H9 (cell line): Measurements from ENCODE around the gene C15orf61. TPM values are rescaled to one million over a fixed set of nuclear protein-coding genes. Genes with fewer than 3 reads are reported as not detected.

ENCODE experiments used
- DNase-seq: peaks from one replicate; pipeline ENCODE4 v3.0.0-alpha.2; 2017
- H2AFZ ChIP-seq: one replicate; pipeline ENCODE4 v1.6.1; 2013; ENCODE audit warnings: mild to moderate bottlenecking, low read length, control low read depth, moderate library complexity
- H2AK5ac ChIP-seq: 2 replicates; pipeline ENCODE4 v1.6.1; 2013; ENCODE audit warnings: low read length, control low read depth, mixed read lengths; ENCODE audit not compliant: insufficient read length
- H2BK120ac ChIP-seq: one replicate; pipeline ENCODE4 v1.6.1; 2013; ENCODE audit warnings: low read depth, mild to moderate bottlenecking, low read length, control low read depth, inconsistent platforms; ENCODE audit not compliant: poor library complexity, severe bottlenecking
- H2BK12ac ChIP-seq: 2 replicates; pipeline ENCODE4 v1.6.1; 2013; ENCODE audit warnings: low read length, control low read depth, mixed read lengths, low read depth; ENCODE audit not compliant: insufficient read length
- H2BK15ac ChIP-seq: 2 replicates; pipeline ENCODE4 v1.6.1; 2013; ENCODE audit warnings: low read depth, low read length, control low read depth
- H2BK20ac ChIP-seq: one replicate; pipeline ENCODE4 v1.6.1; 2013; ENCODE audit warnings: low read depth, mild to moderate bottlenecking, low read length, control low read depth, inconsistent platforms; ENCODE audit not compliant: poor library complexity, severe bottlenecking
- H2BK5ac ChIP-seq: 2 replicates; pipeline ENCODE4 v1.6.1; 2013; ENCODE audit warnings: low read length, control low read depth, mixed read lengths; ENCODE audit not compliant: insufficient read length
- H3K14ac ChIP-seq: 2 replicates; pipeline ENCODE4 v1.6.1; 2013; ENCODE audit warnings: low read length, control low read depth; ENCODE audit not compliant: insufficient read depth
- H3K18ac ChIP-seq: 2 replicates; pipeline ENCODE4 v1.6.1; 2013; ENCODE audit warnings: low read depth, mild to moderate bottlenecking, mixed read lengths, low read length, control low read depth; ENCODE audit not compliant: insufficient read length
- H3K23ac ChIP-seq: 2 replicates; pipeline ENCODE4 v1.6.1; 2013; ENCODE audit warnings: low read length, control low read depth, mixed read lengths, low read depth; ENCODE audit not compliant: insufficient read length
- H3K23me2 ChIP-seq: 2 replicates; pipeline ENCODE4 v1.6.1; 2013; ENCODE audit warnings: low read depth, mild to moderate bottlenecking, mixed read lengths, low read length, control low read depth; ENCODE audit not compliant: insufficient read length, poor library complexity, severe bottlenecking
- H3K27ac ChIP-seq: 2 replicates; pipeline ENCODE4 v1.5.1; 2013; ENCODE audit warnings: low read length, control low read depth, mixed read lengths, low read depth; ENCODE audit not compliant: insufficient read length
- H3K27me3 ChIP-seq: 2 replicates; pipeline ENCODE4 v1.6.1; 2013; ENCODE audit warnings: low read length, control low read depth, inconsistent platforms; ENCODE audit not compliant: insufficient read depth
- H3K4ac ChIP-seq: 2 replicates; pipeline ENCODE4 v1.6.1; 2013; ENCODE audit warnings: low read depth, mild to moderate bottlenecking, control low read depth, inconsistent platforms, low read length, moderate library complexity
- H3K4me1 ChIP-seq: 2 replicates; pipeline ENCODE4 v1.6.1; 2013; ENCODE audit warnings: low read length, control low read depth, inconsistent platforms; ENCODE audit not compliant: insufficient read depth
- H3K4me2 ChIP-seq: 2 replicates; pipeline ENCODE4 v1.6.1; 2013; ENCODE audit warnings: low read length, control low read depth, mixed read lengths; ENCODE audit not compliant: insufficient read length, insufficient read depth
- H3K56ac ChIP-seq: 2 replicates; pipeline ENCODE4 v1.6.1; 2013; ENCODE audit warnings: low read depth, mild to moderate bottlenecking, mixed read lengths, low read length, control low read depth; ENCODE audit not compliant: insufficient read length
- H3K79me1 ChIP-seq: 2 replicates; pipeline ENCODE4 v1.6.1; 2013; ENCODE audit warnings: low read depth, mild to moderate bottlenecking, moderate library complexity, low read length, control low read depth, inconsistent platforms; ENCODE audit not compliant: insufficient read depth, poor library complexity, severe bottlenecking
- H3K79me2 ChIP-seq: 2 replicates; pipeline ENCODE4 v1.6.1; 2013; ENCODE audit warnings: low read length, control low read depth, inconsistent platforms; ENCODE audit not compliant: insufficient read depth
- H3K9ac ChIP-seq: 2 replicates; pipeline ENCODE4 v1.6.1; 2013; ENCODE audit warnings: low read length, control low read depth, mixed read lengths; ENCODE audit not compliant: insufficient read length; ENCODE audit errors: extremely low read depth
- H3K9me3 ChIP-seq: one replicate; pipeline ENCODE4 v1.6.1; 2013; ENCODE audit warnings: low read depth, low read length, inconsistent platforms; ENCODE audit not compliant: control insufficient read depth
- H3T11ph ChIP-seq: one replicate; pipeline ENCODE4 v1.6.1; 2013; ENCODE audit warnings: mild to moderate bottlenecking, low read length, control low read depth, inconsistent platforms
- H4K20me1 ChIP-seq: one replicate; pipeline ENCODE4 v1.6.1; 2013; ENCODE audit not compliant: control insufficient read depth, insufficient read length, insufficient read depth
- H4K5ac ChIP-seq: 2 replicates; pipeline ENCODE4 v1.6.1; 2013; ENCODE audit warnings: low read depth, mild to moderate bottlenecking, mixed read lengths, low read length, control low read depth; ENCODE audit not compliant: insufficient read length
- H4K8ac ChIP-seq: replicated peaks from 2 replicates; pipeline ENCODE4 v1.6.1; 2013; ENCODE audit warnings: low read length, control low read depth, mixed read lengths, low read depth; ENCODE audit not compliant: insufficient read length
- H4K91ac ChIP-seq: 2 replicates; pipeline ENCODE4 v1.6.1; 2013; ENCODE audit warnings: low read depth, mild to moderate bottlenecking, moderate library complexity, mixed read lengths, low read length, control low read depth; ENCODE audit not compliant: insufficient read length
- H3K27ac Mint-ChIP-seq, 3 experiments: 2 replicates in 2 of 3; 3 replicates in 1 of 3; pipeline ENCODE4 v1.8.0; 2020 to 2021; ENCODE audit warnings: mixed read lengths in 3 of 3, mild to moderate bottlenecking in 1 of 3, moderate library complexity in 1 of 3
- H3K27me3 Mint-ChIP-seq: 2 replicates; pipeline ENCODE4 v1.8.0; 2021; ENCODE audit warnings: low read depth, mild to moderate bottlenecking, moderate library complexity, mixed read lengths
- H3K36me3 Mint-ChIP-seq, 3 experiments: 2 replicates in 2 of 3; 3 replicates in 1 of 3; pipeline ENCODE4 v1.8.0; 2020 to 2021; ENCODE audit warnings: low read depth in 3 of 3, mixed read lengths in 3 of 3; ENCODE audit not compliant: insufficient read depth in 1 of 3
- H3K4me1 Mint-ChIP-seq, 2 experiments: 2 replicates each; pipeline ENCODE4 v1.8.0; 2020; ENCODE audit warnings: mixed read lengths in 2 of 2
- H3K4me3 Mint-ChIP-seq, 2 experiments: 2 replicates in 1 of 2; 3 replicates in 1 of 2; pipeline ENCODE4 v1.8.0; 2020 to 2021; ENCODE audit warnings: mild to moderate bottlenecking in 2 of 2, mixed read lengths in 2 of 2, moderate library complexity in 1 of 2
- H3K9me3 Mint-ChIP-seq, 2 experiments: 2 replicates in 1 of 2; 3 replicates in 1 of 2; pipeline ENCODE4 v1.8.0; 2020; ENCODE audit warnings: mild to moderate bottlenecking in 2 of 2, mixed read lengths in 2 of 2, moderate library complexity in 1 of 2
- WGBS: extraction: QIAGEN DNeasy Blood & Tissue Kit; methylation state at CpG from one replicate; pipeline ENCODE4 v1.1.7; 2013; ENCODE audit warnings: missing lambda C conversion rate, low lambda C conversion rate, mixed read lengths; ENCODE audit not compliant: insufficient read length; ENCODE audit errors: extremely low coverage; 5-methylcytosine and 5-hydroxymethylcytosine counted together
- total RNA-seq: library from RNA; stranded (reverse); gene quantifications from 2 replicates; pipeline ENCODE4 v1.2.1, GENCODE V29; 2021
- TF ChIP-seq, protein P1 (sequence below): fragments of 200-600 bp; sonication (generic); conservative IDR thresholded peaks from 3 replicates; pipeline ENCODE4 v1.8.0; 2021; ENCODE audit warnings: antibody characterized with exemption, mild to moderate bottlenecking

C15orf61 gene
- total RNA-seq, 1 experiment from 2014 or later, result 2.6 TPM

DNA sequence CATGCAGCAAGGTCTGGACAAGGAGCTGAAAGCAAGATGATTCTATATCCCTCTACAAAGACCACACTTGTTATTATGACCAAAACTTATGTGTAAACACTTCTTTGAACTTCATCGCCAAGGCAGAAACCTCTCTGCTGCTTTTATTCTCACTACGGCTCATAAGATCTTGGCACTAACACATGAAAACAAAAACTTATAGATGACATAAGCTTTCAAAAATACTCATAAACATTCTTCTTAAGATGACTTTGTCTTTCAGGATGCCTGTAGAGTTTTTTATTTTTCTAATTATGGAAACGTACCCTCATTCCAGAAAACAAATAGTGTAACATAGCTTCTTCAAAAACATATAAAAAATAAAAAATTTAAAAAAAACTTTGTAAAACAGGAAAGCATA lies 12.5 kb upstream of the C15orf61 start:
- DNase-seq, result no peak
- Histone ChIP-seq H2BK20ac (no peak overlapping the region), H4K8ac (no peak overlapping the region), H3K14ac (no peak overlapping the region), H2BK120ac (no peak overlapping the region), H3T11ph (no peak overlapping the region), H2AFZ (no peak overlapping the region), H3K23ac (no peak overlapping the region), H4K91ac (no peak overlapping the region), H3K56ac (no peak overlapping the region), H2AK5ac (no peak overlapping the region), H3K4ac (no peak overlapping the region), H3K9ac (no peak overlapping the region), H3K79me2 (no peaks in the 10 kb centered on the region), H3K27me3 (no peaks in the 10 kb centered on the region), H3K27ac (no peak overlapping the region), H3K4me1 (no peaks in the 10 kb centered on the region; the same call in 1 of the 2 replicates), H3K23me2 (no peaks in the 10 kb centered on the region), H2BK12ac (no peak overlapping the region), H2BK5ac (no peak overlapping the region), H3K4me2 (no peak overlapping the region), H4K5ac (no peak overlapping the region), H4K20me1 (no peaks in the 10 kb centered on the region), H3K9me3 (no peaks in the 10 kb centered on the region), H3K18ac (no peak overlapping the region), H3K79me1 (no peaks in the 10 kb centered on the region), H2BK15ac (no peak overlapping the region)
- no peak overlapping the region for H3K4me3 Mint-ChIP-seq
- no peak overlapping the region for H3K27ac Mint-ChIP-seq
- H3K4me1 Mint-ChIP-seq, result peaks cover 4 to 5% of the 10 kb centered on the region in 2 experiments; a peak in 3 of 4 replicates
- no peaks in the 10 kb centered on the region for H3K9me3 Mint-ChIP-seq
- TF ChIP-seq, protein P1, sequence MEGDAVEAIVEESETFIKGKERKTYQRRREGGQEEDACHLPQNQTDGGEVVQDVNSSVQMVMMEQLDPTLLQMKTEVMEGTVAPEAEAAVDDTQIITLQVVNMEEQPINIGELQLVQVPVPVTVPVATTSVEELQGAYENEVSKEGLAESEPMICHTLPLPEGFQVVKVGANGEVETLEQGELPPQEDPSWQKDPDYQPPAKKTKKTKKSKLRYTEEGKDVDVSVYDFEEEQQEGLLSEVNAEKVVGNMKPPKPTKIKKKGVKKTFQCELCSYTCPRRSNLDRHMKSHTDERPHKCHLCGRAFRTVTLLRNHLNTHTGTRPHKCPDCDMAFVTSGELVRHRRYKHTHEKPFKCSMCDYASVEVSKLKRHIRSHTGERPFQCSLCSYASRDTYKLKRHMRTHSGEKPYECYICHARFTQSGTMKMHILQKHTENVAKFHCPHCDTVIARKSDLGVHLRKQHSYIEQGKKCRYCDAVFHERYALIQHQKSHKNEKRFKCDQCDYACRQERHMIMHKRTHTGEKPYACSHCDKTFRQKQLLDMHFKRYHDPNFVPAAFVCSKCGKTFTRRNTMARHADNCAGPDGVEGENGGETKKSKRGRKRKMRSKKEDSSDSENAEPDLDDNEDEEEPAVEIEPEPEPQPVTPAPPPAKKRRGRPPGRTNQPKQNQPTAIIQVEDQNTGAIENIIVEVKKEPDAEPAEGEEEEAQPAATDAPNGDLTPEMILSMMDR, result no peak
- peaks cover 0 to 8% (median 0%) of the 10 kb centered on the region in 3 experiments; a peak in 1 of 7 replicates for H3K36me3 Mint-ChIP-seq
- WGBS, result no CpG with 5 or more reads among the region's 3 CpGs
- H3K27me3 Mint-ChIP-seq, result no peaks in the 10 kb centered on the region
